K562 (cell line): ENCODE data around the gene RNF19B. TPM values are rescaled to one million over a fixed set of nuclear protein-coding genes. Genes with fewer than 3 reads are reported as not detected.

Experiments used
- CBX3 ChIP-seq, 2 experiments: IDR thresholded peaks; 1 replicate in 1 of 2; 2 replicates in 1 of 2; pipeline ENCODE4 v1.6.1; 2012; ENCODE audit warnings: inconsistent platforms in 2 of 2, low read length in 2 of 2, borderline replicate concordance in 1 of 2, control low read depth in 1 of 2
- FOXA3 ChIP-seq, 2 experiments: fragments of 450-650 bp in 1 of 2; sonication (generic) in 1 of 2; formaldehyde crosslinking; IDR thresholded peaks in 1 of 2; conservative IDR thresholded peaks in 1 of 2; 2 replicates each; pipeline versions ENCODE4 v1.4.0 to v1.8.0; 2020 to 2022; ENCODE audit warnings: mild to moderate bottlenecking in 2 of 2, missing genetic modification reagents in 1 of 2
- GABPA ChIP-seq: fragments of 200-800 bp; sonication (Bioruptor generic); conservative IDR thresholded peaks from 2 replicates; pipeline ENCODE4 v1.6.1; 2016; ENCODE audit warnings: low read depth, missing genetic modification characterization, missing compliant biosample characterization
- KDM5B ChIP-seq: fragments of 200-600 bp; sonication (generic); IDR thresholded peaks from 2 replicates; pipeline ENCODE4 v1.6.1; 2012; ENCODE audit warnings: low read depth, mild to moderate bottlenecking, moderate library complexity, low read length, control low read depth, inconsistent platforms; ENCODE audit not compliant: insufficient replicate concordance
- L3MBTL2 ChIP-seq: fragments of 450-650 bp; IDR thresholded peaks from 2 replicates; pipeline ENCODE4 v1.6.1; 2016; ENCODE audit warnings: mild to moderate bottlenecking, moderate library complexity
- NCOA1 ChIP-seq: fragments of 450-650 bp; IDR thresholded peaks from 2 replicates; pipeline ENCODE4 v1.6.1; 2016; ENCODE audit warnings: low read depth
- NRF1 ChIP-seq, 2 experiments: fragments of 450-650 bp; IDR thresholded peaks in 1 of 2; conservative IDR thresholded peaks in 1 of 2; 2 replicates each; pipeline ENCODE4 v1.6.1; 2014; ENCODE audit warnings: mild to moderate bottlenecking in 2 of 2
- PHF21A ChIP-seq: fragments of 450-650 bp; IDR thresholded peaks from 2 replicates; pipeline ENCODE4 v1.6.1; 2017; ENCODE audit warnings: low read depth, borderline replicate concordance
- RBM17 ChIP-seq: fragments of 200-400 bp; formaldehyde crosslinking; IDR thresholded peaks from 2 replicates; pipeline ENCODE4 v1.6.1; 2017; ENCODE audit warnings: low read depth, mild to moderate bottlenecking, low read length, borderline replicate concordance
- ZFX ChIP-seq: sonication (generic); formaldehyde crosslinking; IDR thresholded peaks from 2 replicates; pipeline ENCODE4 v1.8.0; 2022; ENCODE audit warnings: mild to moderate bottlenecking, missing genetic modification reagents, moderate library complexity
- polyA plus RNA-seq, 8 experiments: library from polyadenylated mRNA; depleted of rRNA in 4 of 8; stranded (reverse) in 5 of 8; unstranded in 3 of 8; fragments of >200 nt; fragmentation: Nextera tagmentation in 2 of 8; fragmentation: Illumina TruSeq in 1 of 8; extraction: Ambion mirVana in 2 of 8; extraction: Trizol in 1 of 8; gene quantifications; 2 replicates each; pipeline versions ENCODE4 v1.2.1 to v1.2.3, GENCODE V29; 2011 to 2014; ENCODE audit warnings: inconsistent platforms in 1 of 8, missing spikeins in 1 of 8
- total RNA-seq, 7 experiments: library from RNA; depleted of rRNA in 6 of 7; stranded (reverse); fragments of >200 nt in 6 of 7; fragmentation: Illumina TruSeq in 2 of 7; extraction: Trizol in 2 of 7; gene quantifications; 2 replicates each; pipeline versions ENCODE4 v1.2.1 to v1.2.3, GENCODE V29; 2011 to 2021; ENCODE audit warnings: low replicate concordance in 1 of 7

The RNF19B gene
- total and polyA plus RNA-seq, 9 of the 15 experiments (the other 6 are each of a cell fraction or from before 2014, with no cell fraction given) = 2.6 to 14.9 (median 10.1) TPM

DNA sequence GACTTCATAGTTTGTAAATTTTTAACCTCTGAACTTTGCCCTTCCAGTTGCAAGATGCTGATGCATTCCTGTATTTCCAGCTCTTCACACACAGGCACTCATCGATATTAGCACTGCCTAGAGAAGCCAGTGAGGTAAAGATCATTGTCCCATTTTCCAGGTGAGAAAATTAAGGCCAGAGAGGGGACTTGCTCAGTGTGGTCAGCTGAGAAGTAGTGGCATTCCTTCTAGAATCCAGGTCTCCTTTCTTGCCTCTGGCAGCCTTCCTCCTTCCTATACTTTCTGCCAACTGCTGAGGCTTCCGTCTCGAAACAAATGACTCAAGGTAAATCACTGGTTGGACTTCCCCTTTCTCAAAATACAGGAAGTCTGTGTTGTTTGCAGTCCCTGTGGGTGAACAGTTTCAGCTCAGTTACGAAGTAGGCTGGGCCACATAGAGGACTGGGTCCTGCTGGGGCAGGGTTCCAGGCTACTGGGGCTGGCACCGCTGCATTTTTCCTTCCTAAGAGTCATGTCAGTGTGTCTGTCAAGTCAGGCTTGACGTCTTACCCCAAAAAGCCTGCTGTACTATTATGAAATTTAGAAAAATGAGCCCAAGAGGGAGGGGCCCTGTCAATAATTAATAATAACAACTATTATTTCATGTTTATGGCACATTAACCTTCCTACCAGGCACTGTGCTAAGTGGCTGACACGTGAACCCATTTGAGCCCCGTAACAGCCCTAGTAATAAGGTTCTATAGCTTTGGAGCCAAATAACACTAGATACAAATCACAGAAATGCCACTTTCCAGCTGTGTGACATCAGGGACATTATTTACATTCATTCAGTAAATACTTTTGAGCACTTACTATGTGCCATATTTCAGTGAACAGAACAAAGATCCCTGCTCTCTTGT lies 16.6 kb upstream of the RNF19B start (continued):
- TF ChIP-seq ZFX (CRISPR knock-in tag) (peak; percentile 39; the same call in 1 of the 2 replicates), NCOA1 (no peak), GABPA (tag) (peak; percentile 78), CBX3 (IDR thresholded peaks at IDR 0.05; ENCODE audit: borderline replicate concordance in 1 of 2, low read length in 2 of 2) (no peak), L3MBTL2 (peak; percentile 38), RBM17 (no peak), FOXA3 (CRISPR knock-in tag; conservative IDR thresholded peaks at IDR 0.05 in 1 of 2, IDR thresholded peaks at IDR 0.05 in 1 of 2) (peak in 1 of 2 experiments; percentile 40; a peak in 2 of 4 replicates), NRF1 (conservative IDR thresholded peaks at IDR 0.05 in 1 of 2, IDR thresholded peaks at IDR 0.05 in 1 of 2) (peak; percentile 20 to 29; a peak in 1 of 4 replicates), PHF21A (no peak), KDM5B (peak; percentile 66)
- TF ChIP-seq, all 486 proteins: peak for 80
